ENCODE measurements around the gene COA1.
"Not testable (repeated sequence)": the region's sequence is repeated elsewhere in the genome, so short reads cannot be mapped to it uniquely, and the experiment has no call there.

Gene COA1

GRCh38 chr7:43632746-43633145 is 96.6 kb downstream of the COA1 start:
- no peak for DNase-seq (ENCODE audit: low read depth in 1 of 2, low spot score in 1 of 2)

GRCh38 chr7:43631559-43631958 is 97.8 kb downstream of the COA1 start:
- no peak for DNase-seq (ENCODE audit: low read depth in 1 of 2, low spot score in 1 of 2)

- no peak for DNase-seq (ENCODE audit: low read depth in 1 of 2, low spot score in 1 of 2)
These were observed 98.8 kb downstream of the COA1 start for GRCh38 chr7:43630482-43630881.

- no peak for DNase-seq (ENCODE audit: low read depth in 1 of 2, low spot score in 1 of 2)
These were observed 99.5 kb downstream of the COA1 start for GRCh38 chr7:43629857-43630256.

GRCh38 chr7:43628431-43628830 is 100.9 kb downstream of the COA1 start:
- DNase-seq (ENCODE audit: low read depth in 1 of 2, low spot score in 1 of 2), result no peak

- DNase-seq (ENCODE audit: low read depth in 1 of 2, low spot score in 1 of 2), result not testable (repeated sequence)
These were observed 101.5 kb downstream of the COA1 start for GRCh38 chr7:43627798-43628197.

GRCh38 chr7:43626695-43627094 is 102.6 kb downstream of the COA1 start:
- no peak for DNase-seq (ENCODE audit: low read depth in 1 of 2, low spot score in 1 of 2)

GRCh38 chr7:43625980-43626379 is 103.3 kb downstream of the COA1 start:
- no peak for DNase-seq (ENCODE audit: low read depth in 1 of 2, low spot score in 1 of 2)

- DNase-seq (ENCODE audit: low read depth in 1 of 2, low spot score in 1 of 2), result no peak
These were observed 103.9 kb downstream of the COA1 start for GRCh38 chr7:43625453-43625852.

GRCh38 chr7:43624156-43624555 is 105.2 kb downstream of the COA1 start:
- no peak for DNase-seq (ENCODE audit: low read depth in 1 of 2, low spot score in 1 of 2)

GRCh38 chr7:43621729-43622448 is 107.4 kb downstream of the COA1 start:
- DNase-seq (ENCODE audit: low read depth in 1 of 2, low spot score in 1 of 2), result no peak

- no peak for DNase-seq (ENCODE audit: low read depth in 1 of 2, low spot score in 1 of 2)
These were observed 109.9 kb downstream of the COA1 start for GRCh38 chr7:43619213-43620012.

- no peak for DNase-seq (ENCODE audit: low read depth in 1 of 2, low spot score in 1 of 2)
These were observed 111.2 kb downstream of the COA1 start for GRCh38 chr7:43618073-43618472.

- no peak for DNase-seq (ENCODE audit: low read depth in 1 of 2, low spot score in 1 of 2)
These were observed 112.3 kb downstream of the COA1 start for GRCh38 chr7:43616977-43617376.

GRCh38 chr7:43615558-43616145 is 113.7 kb downstream of the COA1 start:
- DNase-seq (ENCODE audit: low read depth in 1 of 2, low spot score in 1 of 2), result no peak

GRCh38 chr7:43612599-43613589 is 116.4 kb downstream of the COA1 start:
- DNase-seq (ENCODE audit: low read depth in 1 of 2, low spot score in 1 of 2), result no peak

- DNase-seq (ENCODE audit: low read depth in 1 of 2, low spot score in 1 of 2), result no peak
These were observed 117.2 kb downstream of the COA1 start for GRCh38 chr7:43612128-43612527.

- no peak for DNase-seq (ENCODE audit: low read depth in 1 of 2, low spot score in 1 of 2)
These were observed 120.2 kb downstream of the COA1 start for GRCh38 chr7:43609097-43609496.

- no peak for DNase-seq (ENCODE audit: low read depth in 1 of 2, low spot score in 1 of 2)
These were observed 125.1 kb downstream of the COA1 start for GRCh38 chr7:43604251-43604650.

- DNase-seq (ENCODE audit: low read depth in 1 of 2, low spot score in 1 of 2), result no peak
These were observed 127.1 kb downstream of the COA1 start for GRCh38 chr7:43602256-43602655.

- DNase-seq (ENCODE audit: low read depth in 1 of 2, low spot score in 1 of 2), result no peak
These were observed 129.3 kb downstream of the COA1 start for GRCh38 chr7:43600056-43600455.
